IPS-18c (cell line): ENCODE results near the gene RPSA.
"Not testable (repeated sequence)": the region's sequence is repeated elsewhere in the genome, so short reads cannot be mapped to it uniquely, and the experiment has no call there.

Experiments used
- H3K4me3 ChIP-seq: 2 replicates; pipeline ENCODE4 v1.7.0; 2013; ENCODE audit warnings: low read depth, mild to moderate bottlenecking, low read length, moderate library complexity; ENCODE audit not compliant: insufficient read depth
- H3K9me3 ChIP-seq: one replicate; pipeline ENCODE4 v1.6.1; 2013; ENCODE audit warnings: mild to moderate bottlenecking, low read length, moderate library complexity; ENCODE audit not compliant: control insufficient read depth, insufficient read depth

The RPSA gene

DNA sequence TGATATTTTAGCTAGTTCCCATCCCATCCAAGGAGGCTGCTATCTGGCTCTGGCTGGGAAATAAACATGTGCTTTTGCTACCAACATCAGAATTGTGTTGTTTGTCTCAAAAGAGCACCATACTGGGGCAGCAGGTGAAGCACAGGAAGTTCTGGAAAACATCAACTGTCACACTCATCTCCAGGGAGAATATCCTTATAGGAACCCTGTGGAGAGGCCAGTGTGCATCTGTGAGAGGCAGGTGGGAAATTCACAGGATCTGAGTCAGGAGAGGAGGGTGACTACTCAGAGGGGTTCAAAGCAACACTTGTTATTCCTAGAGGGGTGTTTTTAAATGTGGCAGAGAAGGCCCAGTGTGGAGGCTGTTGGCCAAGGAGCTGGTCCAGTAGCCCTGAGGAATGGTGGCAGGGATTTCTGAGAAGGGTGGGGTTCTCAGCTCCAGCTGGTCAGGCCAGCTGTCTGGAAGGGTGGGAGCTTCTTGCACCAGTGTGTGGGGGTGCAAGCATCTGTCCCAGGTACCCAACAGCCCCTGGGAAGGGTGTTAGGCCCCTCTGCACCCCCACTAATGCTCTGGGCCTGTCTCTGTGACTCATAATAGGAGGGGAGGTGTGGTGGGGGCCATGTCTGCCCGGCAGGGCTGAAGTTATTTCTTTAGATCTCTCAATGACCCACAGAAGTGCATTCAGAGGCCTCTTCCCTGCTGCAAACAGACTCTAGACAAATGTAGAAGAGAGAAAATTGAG is 28.7 kb downstream of the RPSA start:
- Histone ChIP-seq H3K4me3 (no peak overlapping the region), H3K9me3 (no peaks in the 10 kb centered on the region)

DNA sequence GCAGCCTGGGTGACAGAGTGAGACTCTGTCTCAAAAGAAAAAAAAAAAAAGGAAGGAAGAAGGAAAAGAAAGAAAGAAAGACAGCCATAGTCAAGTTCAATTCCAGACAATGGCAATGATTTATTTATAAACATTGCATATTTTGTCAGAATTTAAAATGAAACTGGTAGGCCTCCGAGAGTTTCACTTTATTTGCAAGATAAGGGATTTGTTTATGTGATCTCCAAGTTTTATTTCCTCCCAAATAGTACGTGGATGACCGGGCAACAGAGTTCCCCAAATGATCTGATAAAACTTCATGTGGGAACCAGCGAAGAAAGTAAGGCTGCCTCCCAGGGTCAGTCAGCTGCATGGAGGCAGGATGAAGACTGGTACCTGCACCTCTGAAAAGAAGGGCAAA is 32.4 kb downstream of the RPSA start:
- Histone ChIP-seq H3K4me3 (no peak overlapping the region), H3K9me3 (no peaks in the 10 kb centered on the region)

DNA sequence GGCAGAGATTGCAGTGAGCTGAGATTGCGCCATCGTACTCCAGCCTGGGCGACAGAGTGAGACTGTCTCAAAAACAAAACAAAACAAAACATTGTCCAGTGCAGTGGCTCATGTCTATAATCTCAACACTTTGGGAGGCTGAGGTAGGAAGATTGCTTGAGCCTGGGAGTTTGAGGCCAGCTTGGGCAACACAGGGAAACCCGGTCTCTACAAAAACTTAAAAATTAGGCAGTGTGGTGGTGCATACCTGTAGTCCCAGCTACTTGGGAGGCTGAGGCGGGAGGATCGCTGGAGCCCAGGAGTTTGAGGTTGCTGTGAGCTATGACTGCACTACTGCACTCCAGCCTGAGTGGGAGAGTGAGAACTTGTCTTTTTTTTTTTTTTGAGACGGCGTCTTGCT is 33.8 kb downstream of the RPSA start:
- H3K9me3 ChIP-seq = no peaks in the 10 kb centered on the region
- H3K4me3 ChIP-seq = no peak overlapping the region

DNA sequence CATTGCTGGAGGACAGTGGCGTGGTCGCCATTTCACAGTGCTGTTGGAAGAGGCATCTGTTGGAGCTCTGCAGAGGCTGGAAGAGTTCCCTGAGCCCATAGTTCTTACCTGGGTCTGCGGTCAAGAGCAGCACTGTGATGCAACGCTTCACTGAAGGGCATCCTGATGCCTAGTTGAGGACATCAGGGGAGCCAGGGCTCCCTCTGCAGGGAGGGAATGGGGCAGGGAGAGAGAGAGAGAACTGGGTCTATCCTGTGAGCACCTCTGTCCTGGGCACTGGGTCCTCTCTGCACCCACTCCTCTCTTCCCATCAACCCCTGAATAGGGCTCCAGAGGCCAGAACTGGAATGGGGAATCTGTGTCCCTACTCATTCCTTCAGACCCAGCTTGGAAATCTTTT is 37.0 kb downstream of the RPSA start:
- Histone ChIP-seq H3K4me3 (no peak overlapping the region), H3K9me3 (no peaks in the 10 kb centered on the region)

- H3K9me3 ChIP-seq = no peaks in the 10 kb centered on the region
- no peak overlapping the region for H3K4me3 ChIP-seq
Observed at GRCh38 chr3:39445927-39446326, 39.4 kb downstream of the RPSA start.

DNA sequence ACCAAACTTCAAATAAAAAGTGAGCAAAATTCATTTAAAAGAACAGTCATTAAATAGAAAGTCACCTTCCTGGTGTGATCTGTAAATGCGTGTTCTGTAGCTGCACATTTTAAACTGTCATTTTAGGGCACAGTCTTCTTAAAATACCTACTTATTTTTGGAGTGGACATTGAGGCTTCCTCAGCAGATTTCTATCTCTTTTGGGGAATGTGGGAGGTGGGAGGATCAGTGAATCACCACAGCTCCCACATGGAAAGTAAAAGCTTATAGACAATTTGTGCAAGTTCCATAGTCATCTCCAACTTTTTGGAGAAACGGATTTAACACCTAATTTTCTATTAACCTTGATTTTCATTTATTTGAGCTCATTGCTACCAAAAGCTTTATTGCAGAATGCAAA is 39.9 kb downstream of the RPSA start:
- H3K4me3 ChIP-seq = no peak overlapping the region

GRCh38 chr3:39447637-39448483 is 41.3 kb downstream of the RPSA start:
- Histone ChIP-seq H3K9me3 (no peaks in the 10 kb centered on the region), H3K4me3 (no peak overlapping the region)

More for the DNA sequence above, 39.9 kb downstream of the RPSA start:
- no peaks in the 10 kb centered on the region for H3K9me3 ChIP-seq

DNA sequence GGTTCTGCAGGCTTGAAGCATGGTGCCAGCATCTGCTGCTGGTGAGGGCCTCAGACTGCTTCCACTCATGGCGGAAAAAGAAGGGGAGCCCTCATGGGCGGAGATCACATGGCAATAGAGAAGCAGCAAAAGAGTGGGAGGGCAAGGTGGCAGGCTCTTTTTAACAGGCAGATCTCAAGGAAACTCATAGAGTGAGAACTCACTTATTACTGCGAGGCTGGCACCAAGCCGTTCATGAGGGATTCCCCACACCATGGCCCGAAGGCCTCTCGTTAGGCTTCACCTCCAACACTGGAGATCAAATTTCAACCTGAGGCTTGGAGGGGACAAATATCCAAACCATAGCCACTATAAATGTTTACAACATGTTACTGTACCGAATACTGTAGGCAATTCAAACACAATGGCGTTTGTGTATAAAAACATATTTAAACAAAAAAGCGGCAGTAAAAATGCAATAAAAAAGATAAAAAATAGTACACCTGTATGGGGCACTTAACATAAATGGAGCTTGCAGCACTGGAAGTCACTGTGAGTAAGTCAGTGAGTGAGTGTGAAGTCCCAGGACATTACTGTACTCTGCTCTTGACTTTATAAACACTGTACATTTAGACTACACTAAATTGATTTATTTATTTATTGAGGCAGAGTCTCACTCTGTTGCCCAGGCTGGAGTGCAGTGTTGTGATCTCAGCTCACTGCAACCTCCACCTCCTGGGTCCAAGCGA is 42.1 kb downstream of the RPSA start:
- Histone ChIP-seq H3K9me3 (no peaks in the 10 kb centered on the region), H3K4me3 (no peak overlapping the region)

DNA sequence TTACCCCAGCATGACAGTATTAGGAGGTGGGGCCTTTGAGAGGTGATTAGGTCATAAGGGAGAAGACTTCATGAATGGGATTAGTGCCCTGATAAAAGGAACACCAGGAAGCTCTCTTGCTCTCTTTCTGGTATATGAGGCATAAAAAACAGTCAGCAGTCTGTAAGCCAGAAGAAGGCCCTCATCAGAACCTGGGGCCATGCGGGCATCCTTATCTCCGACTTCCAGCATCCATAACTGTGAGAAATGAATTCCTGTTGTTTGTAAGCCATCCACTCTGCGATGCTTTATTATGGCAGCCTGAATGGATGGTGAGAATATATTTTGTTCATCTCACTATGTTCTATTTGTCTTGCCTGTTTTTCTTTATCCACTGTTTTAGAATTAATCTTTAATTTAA is 43.3 kb downstream of the RPSA start:
- Histone ChIP-seq H3K4me3 (no peak overlapping the region), H3K9me3 (no peaks in the 10 kb centered on the region)

DNA sequence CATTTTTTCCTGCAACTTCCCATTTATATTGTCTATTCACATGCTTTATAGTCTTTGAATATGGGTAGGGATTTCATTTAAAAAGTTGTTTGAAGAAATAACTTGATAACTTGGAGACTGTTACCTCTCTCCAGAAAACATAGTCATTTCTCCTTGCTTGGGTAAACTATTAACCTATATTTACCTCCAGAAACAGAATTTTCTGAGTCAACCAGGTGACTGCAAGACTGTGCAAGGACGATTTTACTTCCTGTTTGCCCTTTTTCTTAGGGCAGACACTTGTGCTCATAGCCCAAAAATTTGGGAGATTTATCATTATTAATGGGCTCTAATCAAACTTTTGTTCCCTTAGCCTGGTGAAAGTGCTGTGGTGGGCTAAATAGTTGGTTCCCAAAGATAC is 46.6 kb downstream of the RPSA start:
- no peak overlapping the region for H3K4me3 ChIP-seq
- no peaks in the 10 kb centered on the region for H3K9me3 ChIP-seq

DNA sequence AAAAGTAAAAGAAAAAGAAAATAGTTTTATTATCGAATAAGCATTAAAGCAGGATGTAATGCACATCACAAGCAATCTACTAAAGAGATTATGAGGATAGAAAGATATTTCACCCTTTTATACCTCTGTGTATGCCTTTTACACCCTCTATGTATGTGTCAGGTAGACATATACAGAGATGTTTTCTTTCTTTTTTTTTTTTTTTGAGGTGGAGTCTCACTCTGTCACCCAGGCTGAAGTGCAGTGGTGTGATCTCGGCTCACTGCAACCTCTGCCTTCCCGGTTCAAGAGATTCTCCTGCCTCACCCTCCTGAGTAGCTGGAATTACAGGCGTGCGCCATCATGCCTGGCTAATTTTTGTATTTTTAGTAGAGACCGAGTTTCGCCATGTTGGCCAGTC is 47.4 kb downstream of the RPSA start:
- not testable (repeated sequence) for H3K9me3 ChIP-seq, H3K4me3 ChIP-seq

- Histone ChIP-seq H3K9me3 (no peaks in the 10 kb centered on the region), H3K4me3 (no peak overlapping the region)
Observed at GRCh38 chr3:39454591-39455217, 48.2 kb downstream of the RPSA start.

DNA sequence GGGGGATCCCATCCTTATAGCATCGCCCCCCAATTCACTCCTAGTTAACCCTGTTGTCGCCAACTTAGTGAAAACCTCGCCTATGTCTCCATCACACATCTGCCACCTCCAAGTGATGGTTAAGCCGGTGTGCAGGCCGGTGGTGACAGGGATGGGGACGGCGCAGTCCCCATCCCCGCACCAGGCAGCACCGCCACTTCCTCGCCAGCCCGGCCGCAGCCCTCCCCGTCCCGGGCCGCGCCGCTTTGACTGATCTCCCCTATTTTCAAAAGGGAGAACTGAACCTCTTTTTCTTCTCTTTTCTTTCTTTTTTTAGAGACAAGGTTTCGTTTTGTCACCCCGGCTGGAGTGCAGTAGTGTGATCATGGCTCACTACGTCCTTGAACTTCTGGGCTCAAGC is 49.6 kb downstream of the RPSA start:
- H3K4me3 ChIP-seq = no peak overlapping the region

GRCh38 chr3:39457361-39457760 is 50.8 kb downstream of the RPSA start:
- H3K4me3 ChIP-seq = no peak overlapping the region

More for the DNA sequence above, 49.6 kb downstream of the RPSA start:
- H3K9me3 ChIP-seq = no peaks in the 10 kb centered on the region

GRCh38 chr3:39458579-39458978 is 52.1 kb downstream of the RPSA start:
- not testable (repeated sequence) for H3K4me3 ChIP-seq, H3K9me3 ChIP-seq

More at GRCh38 chr3:39457361-39457760, 50.8 kb downstream of the RPSA start:
- no peaks in the 10 kb centered on the region for H3K9me3 ChIP-seq

- Histone ChIP-seq H3K4me3 (no peak overlapping the region), H3K9me3 (no peaks in the 10 kb centered on the region)
Observed at GRCh38 chr3:39460677-39461076, 54.2 kb downstream of the RPSA start.
